GM18907 (cell line): ENCODE results near the gene RFX2.

Experiments
- ATAC-seq: cut with Tn5 transposase; IDR thresholded peaks from one replicate; pipeline ENCODE4 v1.9.1; 2021; ENCODE audit warnings: mild to moderate bottlenecking, moderate library complexity; ENCODE audit not compliant: unreplicated experiment

Gene RFX2

GRCh38 chr19:6061376-6062130, 48.7 kb downstream of the RFX2 start:
- no peak for ATAC-seq

GRCh38 chr19:6060600-6061375, 49.5 kb downstream of the RFX2 start:
- ATAC-seq: no peak

- ATAC-seq: no peak
Measured at GRCh38 chr19:6059988-6060599, 50.2 kb downstream of the RFX2 start.

DNA sequence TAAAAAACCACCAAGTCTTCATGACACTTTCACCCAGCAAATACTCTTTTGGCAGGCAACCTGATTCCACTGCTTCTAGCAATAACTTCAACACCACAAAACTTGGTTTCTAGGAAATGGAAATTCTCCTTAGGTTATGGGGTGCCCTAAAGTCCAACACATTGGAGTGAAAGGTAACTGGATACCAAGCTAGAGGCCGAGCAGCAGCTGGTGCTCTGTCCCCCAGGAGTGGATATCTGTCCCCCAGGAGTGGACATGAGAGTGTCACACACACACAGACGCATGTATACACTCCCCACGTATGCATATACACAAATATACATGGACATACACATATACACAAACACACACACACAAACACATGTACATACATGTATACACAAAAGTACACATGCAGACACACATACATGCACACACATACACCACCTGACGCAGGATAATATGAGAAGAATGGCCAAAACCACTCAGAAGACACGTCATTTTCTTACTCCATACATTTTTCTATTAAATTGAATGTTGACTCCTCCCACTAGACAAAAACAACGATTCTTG, 50.8 kb downstream of the RFX2 start:
- no peak for ATAC-seq

DNA sequence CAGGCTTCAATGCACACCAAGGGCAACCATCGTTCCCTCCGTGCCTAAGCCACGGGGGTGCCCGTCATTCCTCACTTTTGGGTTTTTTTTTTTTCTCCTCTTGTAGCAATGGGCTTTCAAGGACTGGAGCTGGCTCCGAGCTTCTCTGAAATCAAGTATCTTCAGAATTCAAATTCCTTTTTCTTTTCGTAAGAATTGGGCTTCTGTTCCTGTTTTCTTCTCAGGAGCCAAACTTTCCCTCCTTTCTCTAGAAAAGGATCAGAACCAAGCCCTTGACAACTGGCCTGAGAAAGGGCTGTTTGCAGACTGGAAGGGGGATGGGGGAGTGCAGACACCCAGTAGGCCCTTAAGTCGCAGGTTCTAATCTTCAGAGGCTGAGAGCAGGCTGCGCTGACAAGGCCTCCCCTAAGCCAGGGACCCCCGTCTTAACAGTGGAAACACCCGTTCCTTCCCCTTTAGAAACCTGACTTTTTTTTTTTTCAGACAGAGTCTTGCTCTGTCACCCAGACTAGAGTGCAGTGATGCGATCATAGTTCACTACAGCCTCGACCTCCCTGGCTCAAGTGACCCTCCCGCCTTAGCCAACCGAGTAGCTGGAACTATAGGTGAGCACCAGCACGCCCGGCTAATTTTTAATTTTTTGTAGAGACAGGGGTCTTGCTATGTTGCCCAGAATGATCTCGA, 51.6 kb downstream of the RFX2 start:
- ATAC-seq: no peak

- ATAC-seq: no peak
Measured at GRCh38 chr19:6057651-6058517, 52.4 kb downstream of the RFX2 start.

DNA sequence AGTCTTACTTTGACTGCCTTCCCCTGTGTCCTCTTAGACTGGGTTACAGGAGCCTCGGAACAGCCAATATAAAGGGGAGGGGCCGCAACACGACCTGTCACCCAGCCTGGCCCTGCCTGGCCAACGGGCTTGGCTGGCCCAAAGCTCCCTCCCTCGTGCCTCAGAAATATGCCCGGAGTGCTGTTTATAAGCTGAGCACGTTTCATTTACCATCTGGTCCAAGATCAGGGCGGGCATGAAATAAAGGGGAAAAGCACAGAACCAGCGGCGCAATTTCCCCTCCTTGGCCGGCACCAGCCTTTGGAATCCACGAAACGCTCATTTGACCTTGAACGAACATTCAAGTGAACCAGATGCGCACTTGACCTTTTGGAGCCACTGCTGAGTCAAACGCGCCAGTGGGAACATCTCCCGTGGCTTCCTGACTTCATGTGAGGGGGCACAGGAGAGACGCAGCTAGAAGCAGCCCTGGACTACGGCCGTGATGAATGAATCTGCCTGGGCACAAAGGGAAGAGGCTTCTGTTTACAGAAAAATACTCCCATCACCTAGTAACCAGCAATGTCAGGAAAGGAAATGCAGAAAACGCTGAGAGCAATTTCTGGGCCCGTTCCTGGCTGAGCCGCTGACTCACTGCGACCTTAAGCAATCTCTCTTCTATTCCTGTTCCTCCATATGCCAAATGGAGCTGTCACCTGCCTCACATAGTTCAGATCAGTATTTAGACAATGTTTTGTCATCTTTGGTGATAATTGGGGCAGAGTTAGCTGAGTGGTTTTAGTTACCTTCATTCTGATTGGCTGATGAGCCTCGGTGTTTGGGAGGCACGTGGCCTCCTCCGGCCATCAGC, 53.3 kb downstream of the RFX2 start:
- ATAC-seq: no peak

GRCh38 chr19:6056282-6056741, 54.0 kb downstream of the RFX2 start:
- ATAC-seq: no peak

GRCh38 chr19:6055013-6055795, 55.1 kb downstream of the RFX2 start:
- no peak for ATAC-seq

- ATAC-seq: no peak
Measured at GRCh38 chr19:6048793-6049405, 61.4 kb downstream of the RFX2 start.

DNA sequence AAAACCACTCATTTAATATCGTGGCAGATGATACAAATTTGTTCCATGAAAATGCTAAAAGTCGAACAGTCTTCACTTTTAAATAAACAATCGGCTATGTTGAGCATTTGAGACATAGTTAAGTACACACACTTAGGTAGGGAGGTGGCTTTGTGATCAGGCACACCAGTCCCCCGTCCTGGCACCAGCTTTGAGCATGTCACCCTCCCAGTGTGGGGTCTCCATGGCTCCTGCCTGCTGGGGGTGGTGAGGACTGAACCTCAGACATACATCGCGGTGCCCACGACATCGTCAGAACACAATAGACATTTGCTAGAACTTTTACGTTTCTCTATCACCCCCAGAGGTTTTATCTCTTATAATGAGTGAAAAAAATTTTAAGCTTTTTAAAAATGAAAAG, 62.0 kb downstream of the RFX2 start:
- no peak for ATAC-seq

DNA sequence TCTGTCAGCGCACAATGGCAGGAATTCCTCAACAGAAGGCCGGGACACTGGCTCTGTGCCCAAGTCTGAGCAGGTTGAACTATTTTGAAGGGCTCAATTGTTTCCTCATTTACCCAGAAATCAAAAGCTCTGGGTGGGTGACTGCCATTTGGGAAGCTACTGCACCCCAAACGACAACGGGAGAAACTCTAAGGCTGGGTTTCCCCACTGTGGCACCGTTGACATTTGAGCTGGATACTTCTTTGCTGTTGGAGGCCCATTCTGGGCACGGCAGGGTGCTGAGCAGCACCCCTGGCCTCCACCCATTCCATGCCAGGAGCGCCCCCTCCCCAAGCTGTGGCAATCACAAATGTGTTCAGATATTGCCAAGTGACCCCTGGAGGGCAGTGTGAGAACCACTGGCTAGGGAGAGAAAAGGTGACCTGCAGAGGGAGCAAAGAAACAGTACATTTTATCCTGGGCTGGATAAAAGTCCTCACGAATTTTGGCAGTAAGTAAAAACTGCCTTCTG, 62.5 kb downstream of the RFX2 start:
- ATAC-seq: no peak

- no peak for ATAC-seq
Measured at GRCh38 chr19:6047256-6047655, 63.0 kb downstream of the RFX2 start.

GRCh38 chr19:6045108-6045507, 65.2 kb downstream of the RFX2 start:
- no peak for ATAC-seq

GRCh38 chr19:6044056-6044805, 66.1 kb downstream of the RFX2 start:
- ATAC-seq: no peak

DNA sequence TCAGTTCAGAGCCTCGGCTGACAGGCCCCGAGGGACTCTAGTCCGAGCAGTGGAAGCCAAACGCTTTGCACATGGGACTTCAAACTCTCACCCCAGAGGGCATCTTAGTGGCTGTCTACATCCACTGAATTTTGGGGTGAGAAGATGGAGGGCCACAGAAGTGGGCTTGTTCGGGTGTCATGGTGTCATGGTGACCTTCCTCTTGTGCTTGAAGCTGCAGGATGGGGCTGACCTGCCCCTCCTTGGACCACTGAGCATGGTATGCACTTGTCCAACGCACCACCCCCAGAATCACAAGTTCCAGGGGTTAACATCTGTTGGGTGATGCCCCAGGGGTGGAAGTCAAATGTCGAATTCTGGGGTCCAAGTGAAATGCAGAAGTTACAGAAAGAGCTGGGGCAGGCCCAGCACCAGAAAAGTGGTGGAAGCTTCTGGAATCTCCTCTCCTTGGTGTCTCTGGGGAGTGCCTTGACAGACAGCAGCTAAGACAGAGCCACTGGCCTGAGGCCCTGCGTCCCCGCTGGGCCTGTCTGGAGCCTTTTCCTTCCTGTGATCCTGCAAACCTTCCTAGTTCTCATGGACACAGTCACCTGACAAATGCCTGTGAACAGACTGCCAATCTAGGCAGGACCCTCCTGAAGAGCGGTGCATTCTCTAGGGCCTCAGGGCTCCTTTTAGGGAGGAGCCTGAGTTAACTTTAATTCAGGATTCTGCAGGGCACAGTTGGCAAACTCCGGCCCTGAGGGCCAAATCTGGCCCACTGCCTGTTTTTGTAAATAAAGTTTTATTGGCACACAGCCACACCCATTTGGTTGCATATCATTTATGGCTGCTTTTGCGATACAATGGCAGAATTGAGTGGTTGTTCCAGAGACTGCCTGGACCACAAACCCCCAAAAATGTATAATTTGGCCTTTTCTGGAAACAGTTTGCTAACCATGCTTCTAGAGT, 67.2 kb downstream of the RFX2 start:
- no peak for ATAC-seq
